ENCODE data around the gene RNF114. TPM values are rescaled to one million over a fixed set of nuclear protein-coding genes. Genes with fewer than 3 reads are reported as not detected.
A peak's percentile ranks its signal among the peaks of the same experiment; 100 is the strongest.

RNF114 gene
- total and polyA plus RNA-seq, 8 donors: 60.8 to 70.9 (median 65.6) TPM

DNA sequence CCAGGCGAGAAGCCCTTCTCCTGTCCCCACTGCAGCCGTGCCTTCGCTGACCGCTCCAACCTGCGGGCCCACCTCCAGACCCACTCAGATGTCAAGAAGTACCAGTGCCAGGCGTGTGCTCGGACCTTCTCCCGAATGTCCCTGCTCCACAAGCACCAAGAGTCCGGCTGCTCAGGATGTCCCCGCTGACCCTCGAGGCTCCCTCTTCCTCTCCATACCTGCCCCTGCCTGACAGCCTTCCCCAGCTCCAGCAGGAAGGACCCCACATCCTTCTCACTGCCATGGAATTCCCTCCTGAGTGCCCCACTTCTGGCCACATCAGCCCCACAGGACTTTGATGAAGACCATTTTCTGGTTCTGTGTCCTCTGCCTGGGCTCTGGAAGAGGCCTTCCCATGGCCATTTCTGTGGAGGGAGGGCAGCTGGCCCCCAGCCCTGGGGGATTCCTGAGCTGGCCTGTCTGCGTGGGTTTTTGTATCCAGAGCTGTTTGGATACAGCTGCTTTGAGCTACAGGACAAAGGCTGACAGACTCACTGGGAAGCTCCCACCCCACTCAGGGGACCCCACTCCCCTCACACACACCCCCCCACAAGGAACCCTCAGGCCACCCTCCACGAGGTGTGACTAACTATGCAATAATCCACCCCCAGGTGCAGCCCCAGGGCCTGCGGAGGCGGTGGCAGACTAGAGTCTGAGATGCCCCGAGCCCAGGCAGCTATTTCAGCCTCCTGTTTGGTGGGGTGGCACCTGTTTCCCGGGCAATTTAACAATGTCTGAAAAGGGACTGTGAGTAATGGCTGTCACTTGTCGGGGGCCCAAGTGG is 51.9 kb downstream of the RNF114 start:
- Histone ChIP-seq H3K36me3 (peaks cover 0 to 9% of the 10 kb centered on the region in 2 donors), H3K27ac (no peak overlapping the region), H3K27me3 (peaks cover 0 to 4% of the 10 kb centered on the region in 2 donors), H3K4me1 (peaks cover 24 to 61% of the 10 kb centered on the region in 2 donors), H3K4me3 (no peak overlapping the region), H3K9me3 (no peaks in the 10 kb centered on the region)
- DNase-seq: no peak
- TF ChIP-seq, protein P1, sequence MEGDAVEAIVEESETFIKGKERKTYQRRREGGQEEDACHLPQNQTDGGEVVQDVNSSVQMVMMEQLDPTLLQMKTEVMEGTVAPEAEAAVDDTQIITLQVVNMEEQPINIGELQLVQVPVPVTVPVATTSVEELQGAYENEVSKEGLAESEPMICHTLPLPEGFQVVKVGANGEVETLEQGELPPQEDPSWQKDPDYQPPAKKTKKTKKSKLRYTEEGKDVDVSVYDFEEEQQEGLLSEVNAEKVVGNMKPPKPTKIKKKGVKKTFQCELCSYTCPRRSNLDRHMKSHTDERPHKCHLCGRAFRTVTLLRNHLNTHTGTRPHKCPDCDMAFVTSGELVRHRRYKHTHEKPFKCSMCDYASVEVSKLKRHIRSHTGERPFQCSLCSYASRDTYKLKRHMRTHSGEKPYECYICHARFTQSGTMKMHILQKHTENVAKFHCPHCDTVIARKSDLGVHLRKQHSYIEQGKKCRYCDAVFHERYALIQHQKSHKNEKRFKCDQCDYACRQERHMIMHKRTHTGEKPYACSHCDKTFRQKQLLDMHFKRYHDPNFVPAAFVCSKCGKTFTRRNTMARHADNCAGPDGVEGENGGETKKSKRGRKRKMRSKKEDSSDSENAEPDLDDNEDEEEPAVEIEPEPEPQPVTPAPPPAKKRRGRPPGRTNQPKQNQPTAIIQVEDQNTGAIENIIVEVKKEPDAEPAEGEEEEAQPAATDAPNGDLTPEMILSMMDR (IDR thresholded peaks at IDR 0.05): no peak
- ATAC-seq: no peak
- intact Hi-C loops (cut with DNase I): loop anchor here in 1 of 2 donors (10.0 kb wide), 1 partner anchor 77 kb away; no protein-coding TSS in a partner anchor

DNA sequence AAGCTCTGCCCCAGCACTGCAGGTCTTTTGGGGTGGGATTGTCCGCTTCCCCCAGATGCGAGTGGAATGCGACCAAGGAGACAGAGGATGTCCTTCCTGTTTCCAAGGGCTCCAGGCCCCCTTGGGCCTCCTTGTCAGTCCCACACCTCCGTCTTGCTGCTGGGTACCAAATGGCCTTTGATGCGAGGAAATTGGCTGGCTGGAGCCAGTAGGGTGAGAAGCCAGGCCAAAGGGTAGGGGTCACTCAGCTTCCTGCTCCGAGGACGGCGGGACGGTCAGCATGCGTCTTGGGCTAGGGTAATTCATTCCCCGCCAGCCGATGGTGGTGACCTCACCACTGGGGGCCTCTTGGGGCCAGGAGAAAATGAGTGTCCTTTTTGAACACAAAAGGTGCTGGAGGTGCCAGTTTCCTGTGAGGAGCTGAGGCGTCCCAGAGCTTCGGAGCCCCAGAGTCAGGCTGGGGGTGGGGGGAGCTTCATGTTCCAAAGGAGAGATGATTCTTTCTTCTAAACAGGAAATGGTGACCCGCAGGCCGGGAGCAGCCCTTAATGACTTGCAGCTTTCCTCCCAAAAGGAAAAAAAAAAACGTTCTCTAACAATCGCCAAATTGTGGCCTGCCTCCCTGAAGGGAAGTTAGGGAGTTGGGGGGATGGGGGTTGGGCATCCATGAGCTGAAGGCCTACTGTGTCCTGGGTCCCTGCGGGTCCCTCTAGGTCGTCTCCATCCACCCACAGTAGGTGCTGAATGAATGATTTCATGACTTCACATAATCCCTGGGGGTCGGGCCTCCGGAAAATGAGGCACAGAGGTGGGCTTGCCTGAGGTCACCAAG is 53.3 kb downstream of the RNF114 start:
- Histone ChIP-seq H3K27ac (peak overlapping the region; percentile 75), H3K4me1 (peaks cover 24 to 47% of the 10 kb centered on the region in 2 donors), H3K36me3 (peaks cover 0 to 9% of the 10 kb centered on the region in 2 donors), H3K9me3 (no peaks in the 10 kb centered on the region), H3K4me3 (no peak overlapping the region), H3K27me3 (no peaks in the 10 kb centered on the region)
- DNase-seq: peak; percentile 49 to 83 (median 64)
- ATAC-seq: peak; percentile 27
- intact Hi-C loops (cut with DNase I): loop anchor here in 1 of 2 donors (10.0 kb wide), 1 partner anchor 75 kb away; no protein-coding TSS in a partner anchor
- TF ChIP-seq, protein P1 (IDR thresholded peaks at IDR 0.05): no peak

DNA sequence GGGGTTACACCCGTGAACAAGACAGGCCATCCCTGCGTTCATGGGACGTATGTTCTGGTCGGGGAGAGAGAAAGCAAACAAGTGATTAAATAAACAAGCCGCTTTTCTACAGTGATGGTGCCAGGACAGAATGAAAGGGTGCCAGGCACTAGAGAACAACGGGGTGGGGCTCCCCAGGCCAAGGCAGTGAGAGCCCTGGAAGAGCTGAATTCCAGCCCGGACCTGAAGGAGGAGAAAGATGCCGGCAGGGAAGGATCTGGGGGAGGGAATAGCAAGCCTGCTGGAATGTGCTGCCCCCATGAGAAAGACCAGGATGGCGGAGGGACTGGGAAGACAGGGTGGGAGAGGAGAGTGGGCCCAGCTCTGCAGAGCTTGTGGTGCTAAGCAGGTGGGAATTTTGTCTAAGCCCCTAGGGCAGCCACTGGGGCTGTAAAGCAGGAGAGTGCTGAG is 54.1 kb downstream of the RNF114 start:
- intact Hi-C loops (cut with DNase I): no loop called here
- H3K36me3 ChIP-seq: peaks cover 0 to 9% of the 10 kb centered on the region in 2 donors
- H3K27ac ChIP-seq: peak overlapping the region; percentile 75
- no peaks in the 10 kb centered on the region for H3K9me3 ChIP-seq
- H3K4me1 ChIP-seq: peaks cover 22 to 44% of the 10 kb centered on the region in 2 donors
- peak; percentile 53 for ATAC-seq
- TF ChIP-seq, protein P1 (IDR thresholded peaks at IDR 0.05): no peak
- no peaks in the 10 kb centered on the region for H3K27me3 ChIP-seq
- H3K4me3 ChIP-seq: no peak overlapping the region
- DNase-seq: peak in 1 of 4 donors; percentile 24

DNA sequence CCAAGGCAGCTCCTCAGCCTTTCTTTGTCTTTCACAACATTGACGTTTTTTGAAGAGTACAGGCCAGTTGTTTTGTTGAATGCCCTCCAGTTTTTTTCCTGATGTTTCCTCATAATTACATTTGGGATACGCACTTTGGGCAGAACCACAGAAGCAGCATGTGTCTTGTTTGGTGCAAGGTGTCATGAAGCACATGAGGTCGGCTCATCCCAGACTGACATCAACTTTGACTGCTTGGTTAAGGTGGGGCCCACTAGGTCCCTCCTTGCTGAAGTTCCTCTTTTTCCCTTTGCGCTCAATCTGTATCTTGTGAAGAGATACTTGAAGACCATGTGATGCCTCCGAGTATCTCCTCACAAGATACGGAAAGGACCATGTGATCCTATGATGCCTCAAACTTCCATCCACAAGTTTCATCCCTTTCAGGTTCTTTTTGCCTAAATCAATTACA is 57.1 kb downstream of the RNF114 start:
- Histone ChIP-seq H3K27ac (no peak overlapping the region), H3K36me3 (peaks cover 0 to 2% of the 10 kb centered on the region in 2 donors), H3K4me1 (peaks cover 16 to 25% of the 10 kb centered on the region in 2 donors), H3K9me3 (no peaks in the 10 kb centered on the region), H3K4me3 (no peak overlapping the region), H3K27me3 (no peaks in the 10 kb centered on the region)
- no peak for DNase-seq
- ATAC-seq: no peak
- intact Hi-C loops (cut with DNase I): no loop called here
- TF ChIP-seq, protein P1 (IDR thresholded peaks at IDR 0.05): no peak

Data from left lung (tissue), 10 donors.